GM21360 (cell line): ENCODE results near the gene GRIN2B.

Experiments
- ATAC-seq: cut with Tn5 transposase; IDR thresholded peaks from one replicate; pipeline ENCODE4 v1.9.1; 2021; ENCODE audit warnings: mild to moderate bottlenecking, moderate library complexity; ENCODE audit not compliant: unreplicated experiment

The GRIN2B gene

GRCh38 chr12:13959131-13959723 lies 22.2 kb downstream of the GRIN2B start:
- ATAC-seq: no peak

GRCh38 chr12:13957576-13957975 lies 23.8 kb downstream of the GRIN2B start:
- no peak for ATAC-seq

GRCh38 chr12:13956060-13956590 lies 25.3 kb downstream of the GRIN2B start:
- ATAC-seq: no peak

GRCh38 chr12:13952096-13952495 lies 29.3 kb downstream of the GRIN2B start:
- no peak for ATAC-seq

GRCh38 chr12:13950502-13950901 lies 30.9 kb downstream of the GRIN2B start:
- no peak for ATAC-seq

- no peak for ATAC-seq
Observed at GRCh38 chr12:13948621-13949020, 32.8 kb downstream of the GRIN2B start.

- no peak for ATAC-seq
Observed at GRCh38 chr12:13947276-13947946, 34.0 kb downstream of the GRIN2B start.

GRCh38 chr12:13945641-13946040 lies 35.8 kb downstream of the GRIN2B start:
- ATAC-seq: no peak

- ATAC-seq: no peak
Observed at GRCh38 chr12:13945236-13945635, 36.2 kb downstream of the GRIN2B start.

GRCh38 chr12:13942826-13943225 lies 38.6 kb downstream of the GRIN2B start:
- no peak for ATAC-seq

GRCh38 chr12:13941258-13942249 lies 39.8 kb downstream of the GRIN2B start:
- ATAC-seq: peak; percentile 67

- ATAC-seq: no peak
Observed at GRCh38 chr12:13940335-13940865, 41.0 kb downstream of the GRIN2B start.

- no peak for ATAC-seq
Observed at GRCh38 chr12:13937735-13938134, 43.7 kb downstream of the GRIN2B start.

GRCh38 chr12:13935169-13935568 lies 46.2 kb downstream of the GRIN2B start:
- no peak for ATAC-seq
